Upper lobe of left lung (tissue), 4 donors: ENCODE results near the gene EVI5L.

Experiments used
- EP300 ChIP-seq, 4 donors: sonication (generic); formaldehyde crosslinking; IDR thresholded peaks; one replicate each; pipeline ENCODE4 v1.5.1; 2017; ENCODE audit warnings: antibody characterized with exemption in 4 of 4, control low read depth in 2 of 4
- POLR2A ChIP-seq, 4 donors: fragments of 450-650 bp; IDR thresholded peaks; one replicate each; pipeline ENCODE4 v1.5.1; 2016 to 2017; ENCODE audit warnings: antibody characterized with exemption in 4 of 4, mild to moderate bottlenecking in 2 of 4

GRCh38 chr19:7898967-7899366, 68.9 kb downstream of the EVI5L start:
- TF ChIP-seq POLR2A (IDR thresholded peaks at IDR 0.05) = no peak
- TF ChIP-seq EP300 (IDR thresholded peaks at IDR 0.05) = no peak
